ENCODE measurements around the gene REEP3. TPM values are rescaled to one million over a fixed set of nuclear protein-coding genes. Genes with fewer than 3 reads are reported as not detected.
A peak's percentile ranks its signal among the peaks of the same experiment; 100 is the strongest.
"Not testable (repeated sequence)": the region's sequence is repeated elsewhere in the genome, so short reads cannot be mapped to it uniquely, and the experiment has no call there.

Gene REEP3
- polyA plus RNA-seq, 1 donor: 49.1 TPM

GRCh38 chr10:63563623-63564022, 42.4 kb downstream of the REEP3 start:
- DNase-seq: no peak
- H3K4me1 ChIP-seq (ENCODE audit: control insufficient read depth, insufficient read depth, low read length): no peaks in the 10 kb centered on the region
- 40% methylated on average over 1 of the region's 3 CpGs for WGBS (ENCODE audit: insufficient coverage, low lambda C conversion rate)
- no peaks in the 10 kb centered on the region for H3K9me3 ChIP-seq (ENCODE audit: control insufficient read depth, low read depth, low read length)
- H3K4me3 ChIP-seq (ENCODE audit: low read length): no peak overlapping the region
- no peaks in the 10 kb centered on the region for H3K27me3 ChIP-seq (ENCODE audit: control insufficient read depth, insufficient read depth, low read length)
- H3K36me3 ChIP-seq (ENCODE audit: control insufficient read depth, insufficient read depth, low read length): peaks cover 3% of the 10 kb centered on the region
- H3K27ac ChIP-seq (ENCODE audit: low read length): no peak overlapping the region

GRCh38 chr10:63564731-63565130, 43.5 kb downstream of the REEP3 start:
- not testable (repeated sequence) for H3K4me3 ChIP-seq (ENCODE audit: low read length); H3K27me3 ChIP-seq (ENCODE audit: control insufficient read depth, insufficient read depth, low read length); H3K27ac ChIP-seq (ENCODE audit: low read length); H3K4me1 ChIP-seq (ENCODE audit: control insufficient read depth, insufficient read depth, low read length); DNase-seq; H3K36me3 ChIP-seq (ENCODE audit: control insufficient read depth, insufficient read depth, low read length); H3K9me3 ChIP-seq (ENCODE audit: control insufficient read depth, low read depth, low read length)
- WGBS (ENCODE audit: insufficient coverage, low lambda C conversion rate): no CpG with 5 or more reads among the region's 3 CpGs

- H3K27me3 ChIP-seq (ENCODE audit: control insufficient read depth, insufficient read depth, low read length): no peaks in the 10 kb centered on the region
- WGBS (ENCODE audit: insufficient coverage, low lambda C conversion rate): no CpG with 5 or more reads among the region's 3 CpGs
- H3K4me3 ChIP-seq (ENCODE audit: low read length): no peak overlapping the region
- H3K9me3 ChIP-seq (ENCODE audit: control insufficient read depth, low read depth, low read length): no peaks in the 10 kb centered on the region
- H3K36me3 ChIP-seq (ENCODE audit: control insufficient read depth, insufficient read depth, low read length): peaks cover 20% of the 10 kb centered on the region
- peak overlapping the region; percentile 48 for H3K27ac ChIP-seq (ENCODE audit: low read length)
- H3K4me1 ChIP-seq (ENCODE audit: control insufficient read depth, insufficient read depth, low read length): no peaks in the 10 kb centered on the region
- peak in 1 of 2 donors; percentile 29 for DNase-seq
These were observed 52.0 kb downstream of the REEP3 start for GRCh38 chr10:63573068-63573697.

GRCh38 chr10:63574011-63574410, 52.8 kb downstream of the REEP3 start:
- DNase-seq: no peak
- WGBS (ENCODE audit: insufficient coverage, low lambda C conversion rate): 40% methylated on average over 2 of the region's 2 CpGs
- H3K4me1 ChIP-seq (ENCODE audit: control insufficient read depth, insufficient read depth, low read length): no peaks in the 10 kb centered on the region
- H3K36me3 ChIP-seq (ENCODE audit: control insufficient read depth, insufficient read depth, low read length): peaks cover 17% of the 10 kb centered on the region
- no peaks in the 10 kb centered on the region for H3K9me3 ChIP-seq (ENCODE audit: control insufficient read depth, low read depth, low read length)
- H3K4me3 ChIP-seq (ENCODE audit: low read length): no peak overlapping the region
- no peaks in the 10 kb centered on the region for H3K27me3 ChIP-seq (ENCODE audit: control insufficient read depth, insufficient read depth, low read length)
- peak overlapping the region; percentile 48 for H3K27ac ChIP-seq (ENCODE audit: low read length)

- no peak overlapping the region for H3K4me3 ChIP-seq (ENCODE audit: low read length)
- no peaks in the 10 kb centered on the region for H3K9me3 ChIP-seq (ENCODE audit: control insufficient read depth, low read depth, low read length)
- no peak overlapping the region for H3K27ac ChIP-seq (ENCODE audit: low read length)
- DNase-seq: no peak
- WGBS (ENCODE audit: insufficient coverage, low lambda C conversion rate): no CpG with 5 or more reads among the region's 1 CpG
- H3K27me3 ChIP-seq (ENCODE audit: control insufficient read depth, insufficient read depth, low read length): no peaks in the 10 kb centered on the region
- H3K36me3 ChIP-seq (ENCODE audit: control insufficient read depth, insufficient read depth, low read length): peaks cover 14% of the 10 kb centered on the region
- no peaks in the 10 kb centered on the region for H3K4me1 ChIP-seq (ENCODE audit: control insufficient read depth, insufficient read depth, low read length)
These were observed 55.3 kb downstream of the REEP3 start for GRCh38 chr10:63576501-63576900.

GRCh38 chr10:63578501-63578900, 57.3 kb downstream of the REEP3 start:
- no peak overlapping the region for H3K27ac ChIP-seq (ENCODE audit: low read length)
- H3K9me3 ChIP-seq (ENCODE audit: control insufficient read depth, low read depth, low read length): no peaks in the 10 kb centered on the region
- no peak for DNase-seq
- no peaks in the 10 kb centered on the region for H3K27me3 ChIP-seq (ENCODE audit: control insufficient read depth, insufficient read depth, low read length)
- 100% methylated on average over 1 of the region's 7 CpGs for WGBS (ENCODE audit: insufficient coverage, low lambda C conversion rate)
- H3K4me1 ChIP-seq (ENCODE audit: control insufficient read depth, insufficient read depth, low read length): peaks cover 3% of the 10 kb centered on the region
- peaks cover 14% of the 10 kb centered on the region for H3K36me3 ChIP-seq (ENCODE audit: control insufficient read depth, insufficient read depth, low read length)
- no peak overlapping the region for H3K4me3 ChIP-seq (ENCODE audit: low read length)

GRCh38 chr10:63579371-63580014, 58.3 kb downstream of the REEP3 start:
- no peak for DNase-seq
- Histone ChIP-seq H3K4me1 (ENCODE audit: control insufficient read depth, insufficient read depth, low read length) (peaks cover 3% of the 10 kb centered on the region), H3K27ac (ENCODE audit: low read length) (peak overlapping the region; percentile 3), H3K4me3 (ENCODE audit: low read length) (no peak overlapping the region), H3K27me3 (ENCODE audit: control insufficient read depth, insufficient read depth, low read length) (no peaks in the 10 kb centered on the region), H3K9me3 (ENCODE audit: control insufficient read depth, low read depth, low read length) (no peaks in the 10 kb centered on the region), H3K36me3 (ENCODE audit: control insufficient read depth, insufficient read depth, low read length) (peaks cover 14% of the 10 kb centered on the region)

GRCh38 chr10:63582690-63583089, 61.5 kb downstream of the REEP3 start:
- no CpG with 5 or more reads among the region's 8 CpGs for WGBS (ENCODE audit: insufficient coverage, low lambda C conversion rate)
- no peak for DNase-seq
- no peaks in the 10 kb centered on the region for H3K27me3 ChIP-seq (ENCODE audit: control insufficient read depth, insufficient read depth, low read length)
- no peaks in the 10 kb centered on the region for H3K36me3 ChIP-seq (ENCODE audit: control insufficient read depth, insufficient read depth, low read length)
- H3K27ac ChIP-seq (ENCODE audit: low read length): no peak overlapping the region
- no peak overlapping the region for H3K4me3 ChIP-seq (ENCODE audit: low read length)
- H3K4me1 ChIP-seq (ENCODE audit: control insufficient read depth, insufficient read depth, low read length): peaks cover 3% of the 10 kb centered on the region
- no peaks in the 10 kb centered on the region for H3K9me3 ChIP-seq (ENCODE audit: control insufficient read depth, low read depth, low read length)

- WGBS (ENCODE audit: insufficient coverage, low lambda C conversion rate): 100% methylated on average over 2 of the region's 3 CpGs
- no peaks in the 10 kb centered on the region for H3K9me3 ChIP-seq (ENCODE audit: control insufficient read depth, low read depth, low read length)
- H3K27me3 ChIP-seq (ENCODE audit: control insufficient read depth, insufficient read depth, low read length): no peaks in the 10 kb centered on the region
- H3K4me3 ChIP-seq (ENCODE audit: low read length): no peak overlapping the region
- no peak overlapping the region for H3K27ac ChIP-seq (ENCODE audit: low read length)
- peaks cover 3% of the 10 kb centered on the region for H3K4me1 ChIP-seq (ENCODE audit: control insufficient read depth, insufficient read depth, low read length)
- H3K36me3 ChIP-seq (ENCODE audit: control insufficient read depth, insufficient read depth, low read length): no peaks in the 10 kb centered on the region
- no peak for DNase-seq
These were observed 62.2 kb downstream of the REEP3 start for GRCh38 chr10:63583397-63583796.

- Histone ChIP-seq H3K9me3 (ENCODE audit: control insufficient read depth, low read depth, low read length) (no peaks in the 10 kb centered on the region), H3K27me3 (ENCODE audit: control insufficient read depth, insufficient read depth, low read length) (no peaks in the 10 kb centered on the region), H3K36me3 (ENCODE audit: control insufficient read depth, insufficient read depth, low read length) (no peaks in the 10 kb centered on the region), H3K4me3 (ENCODE audit: low read length) (no peak overlapping the region), H3K4me1 (ENCODE audit: control insufficient read depth, insufficient read depth, low read length) (peaks cover 3% of the 10 kb centered on the region), H3K27ac (ENCODE audit: low read length) (no peak overlapping the region)
- no peak for DNase-seq
- no CpG with 5 or more reads among the region's 5 CpGs for WGBS (ENCODE audit: insufficient coverage, low lambda C conversion rate)
These were observed 62.9 kb downstream of the REEP3 start for GRCh38 chr10:63583909-63584724.
